Ovary (tissue), 3 donors: Measurements from ENCODE around the gene NABP1.

Experiments
- EP300 ChIP-seq: sonication (generic); formaldehyde crosslinking; IDR thresholded peaks from one replicate; pipeline ENCODE4 v1.6.1; 2017; ENCODE audit warnings: antibody characterized with exemption
- POLR2A ChIP-seq: fragments of 450-650 bp; IDR thresholded peaks from one replicate; pipeline ENCODE4 v1.6.1; 2017; ENCODE audit warnings: antibody characterized with exemption, mild to moderate bottlenecking, moderate library complexity
- TF ChIP-seq, protein P1 (sequence below), 3 donors: fragments of 450-650 bp in 2 of 3; fragments of 200-600 bp in 1 of 3; IDR thresholded peaks; one replicate each; pipeline versions ENCODE4 v1.5.1 to v1.8.0; 2016 to 2022; ENCODE audit warnings: antibody characterized with exemption in 3 of 3, mild to moderate bottlenecking in 1 of 3
- donor health status: DM: no; HTN: no; CAD: no.

DNA sequence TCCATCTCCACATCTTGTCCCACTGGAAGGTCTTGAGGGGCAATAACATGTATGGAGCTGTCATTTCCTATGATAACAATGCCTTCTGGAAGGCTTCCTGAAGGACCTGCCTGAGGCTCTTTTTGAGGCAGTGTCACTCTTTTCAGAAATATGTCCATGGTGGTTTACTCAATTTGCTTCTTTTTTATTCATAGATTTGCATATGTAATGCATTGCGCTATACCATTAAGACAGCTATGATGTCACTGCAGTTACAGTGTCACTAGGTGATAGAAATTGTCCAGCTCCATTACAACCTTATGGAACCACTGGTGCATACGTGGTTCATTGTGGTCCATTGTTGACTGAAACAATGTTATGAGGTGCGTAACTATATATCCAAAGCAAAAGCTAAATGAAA, 19.9 kb downstream of the NABP1 start:
- TF ChIP-seq EP300 (no peak), POLR2A (no peak)
- TF ChIP-seq, protein P1, sequence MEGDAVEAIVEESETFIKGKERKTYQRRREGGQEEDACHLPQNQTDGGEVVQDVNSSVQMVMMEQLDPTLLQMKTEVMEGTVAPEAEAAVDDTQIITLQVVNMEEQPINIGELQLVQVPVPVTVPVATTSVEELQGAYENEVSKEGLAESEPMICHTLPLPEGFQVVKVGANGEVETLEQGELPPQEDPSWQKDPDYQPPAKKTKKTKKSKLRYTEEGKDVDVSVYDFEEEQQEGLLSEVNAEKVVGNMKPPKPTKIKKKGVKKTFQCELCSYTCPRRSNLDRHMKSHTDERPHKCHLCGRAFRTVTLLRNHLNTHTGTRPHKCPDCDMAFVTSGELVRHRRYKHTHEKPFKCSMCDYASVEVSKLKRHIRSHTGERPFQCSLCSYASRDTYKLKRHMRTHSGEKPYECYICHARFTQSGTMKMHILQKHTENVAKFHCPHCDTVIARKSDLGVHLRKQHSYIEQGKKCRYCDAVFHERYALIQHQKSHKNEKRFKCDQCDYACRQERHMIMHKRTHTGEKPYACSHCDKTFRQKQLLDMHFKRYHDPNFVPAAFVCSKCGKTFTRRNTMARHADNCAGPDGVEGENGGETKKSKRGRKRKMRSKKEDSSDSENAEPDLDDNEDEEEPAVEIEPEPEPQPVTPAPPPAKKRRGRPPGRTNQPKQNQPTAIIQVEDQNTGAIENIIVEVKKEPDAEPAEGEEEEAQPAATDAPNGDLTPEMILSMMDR (IDR thresholded peaks at IDR 0.05) = no peak
